Effector memory CD4-positive, alpha-beta T cell (primary cell): ENCODE measurements around the gene COL1A1.

Experiments
- DNase-seq, 3 donors: peaks; one replicate each; pipeline ENCODE4 v3.0.0-alpha.2; 2020
- H3K27ac ChIP-seq: 2 replicates; pipeline ENCODE4 v1.7.0; 2013; ENCODE audit warnings: mild to moderate bottlenecking, low read length, moderate library complexity; ENCODE audit not compliant: insufficient read depth, poor library complexity, severe bottlenecking
- H3K27me3 ChIP-seq: replicated peaks from 2 replicates; pipeline ENCODE4 v1.7.0; 2013; ENCODE audit warnings: mild to moderate bottlenecking, low read length; ENCODE audit not compliant: insufficient read depth, control insufficient read depth, poor library complexity, severe bottlenecking
- H3K36me3 ChIP-seq: 2 replicates; pipeline ENCODE4 v1.7.0; 2013; ENCODE audit warnings: mild to moderate bottlenecking, low read length, moderate library complexity; ENCODE audit not compliant: control insufficient read depth, insufficient read depth
- H3K4me1 ChIP-seq: 2 replicates; pipeline ENCODE4 v1.7.0; 2013; ENCODE audit warnings: low read length, mild to moderate bottlenecking; ENCODE audit not compliant: control insufficient read depth, insufficient read depth, poor library complexity, severe bottlenecking
- H3K4me3 ChIP-seq: 2 replicates; pipeline ENCODE4 v1.7.0; 2013; ENCODE audit warnings: low read length, low read depth, mild to moderate bottlenecking; ENCODE audit not compliant: insufficient read depth, poor library complexity, severe bottlenecking
- H3K9me3 ChIP-seq: 2 replicates; pipeline ENCODE4 v1.7.0; 2013; ENCODE audit warnings: mild to moderate bottlenecking, low read length, moderate library complexity; ENCODE audit not compliant: control insufficient read depth

Gene COL1A1

DNA sequence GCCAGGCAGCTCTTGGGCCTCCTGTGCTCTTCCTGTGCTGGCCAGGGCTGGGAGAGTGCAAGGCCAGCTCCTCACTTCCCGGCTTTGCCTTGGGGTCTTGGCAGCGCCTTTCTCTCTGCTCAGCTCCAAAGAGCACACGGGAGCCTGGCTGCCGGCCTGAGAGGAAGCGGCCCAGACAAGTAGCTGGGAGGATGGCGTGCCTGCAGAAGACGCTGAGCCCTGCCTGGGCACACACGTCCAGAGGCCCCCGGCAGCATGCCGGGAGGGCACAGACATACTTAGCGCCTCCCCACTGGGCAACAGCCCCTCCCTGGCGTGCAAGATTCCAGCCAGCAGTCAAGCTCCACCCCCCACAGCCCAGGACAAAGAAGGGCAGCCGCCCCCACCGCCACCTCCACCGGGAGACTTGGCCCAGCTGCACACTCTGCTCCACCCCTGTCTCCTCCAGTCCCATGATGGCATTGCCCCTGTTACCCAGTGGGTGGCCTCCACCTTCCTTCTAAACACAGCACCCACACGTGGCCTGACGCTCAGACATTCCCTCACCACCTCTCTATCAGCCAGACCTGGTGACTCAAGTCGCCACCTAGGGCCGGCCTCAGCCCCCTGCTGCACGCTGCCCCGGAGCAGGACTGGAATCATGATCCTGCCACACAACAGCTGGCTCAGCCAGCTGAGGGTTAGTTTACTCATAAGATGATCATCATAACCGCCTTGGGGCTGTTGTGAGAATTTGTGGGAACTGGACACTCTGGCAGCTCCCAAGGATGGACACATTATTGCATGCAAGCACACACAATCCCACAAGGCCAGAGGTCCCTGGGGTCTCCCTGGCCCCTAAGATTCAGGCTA, 23.2 kb downstream of the COL1A1 start:
- Histone ChIP-seq H3K27me3 (no peaks in the 10 kb centered on the region), H3K9me3 (no peaks in the 10 kb centered on the region), H3K36me3 (no peaks in the 10 kb centered on the region), H3K27ac (no peak overlapping the region), H3K4me1 (no peaks in the 10 kb centered on the region), H3K4me3 (no peak overlapping the region)
- DNase-seq, result peak; percentile 12 to 41 (median 27)

DNA sequence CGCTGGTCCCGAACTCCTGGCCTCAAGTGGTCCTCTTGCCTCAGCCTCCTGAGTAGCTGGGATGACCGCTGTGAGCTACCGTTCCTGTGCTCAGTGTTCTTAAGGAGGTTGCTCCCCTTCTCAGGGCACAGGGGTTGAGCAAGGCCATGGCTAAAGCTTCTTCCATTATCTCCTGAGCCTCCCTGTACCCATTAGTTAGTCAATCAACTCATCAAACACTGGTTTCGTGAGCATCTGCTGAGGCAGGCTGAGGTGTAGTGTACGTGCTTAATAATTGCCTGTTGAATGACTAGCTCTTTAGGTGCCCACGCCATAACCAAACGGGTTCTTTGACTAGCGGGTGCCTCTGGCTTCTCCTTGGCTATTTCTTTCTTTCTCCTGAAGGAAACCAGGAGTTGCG, 24.0 kb downstream of the COL1A1 start:
- no peaks in the 10 kb centered on the region for H3K9me3 ChIP-seq
- H3K4me1 ChIP-seq, result no peaks in the 10 kb centered on the region
- no peaks in the 10 kb centered on the region for H3K36me3 ChIP-seq
- no peak overlapping the region for H3K4me3 ChIP-seq
- no peak overlapping the region for H3K27ac ChIP-seq
- no peaks in the 10 kb centered on the region for H3K27me3 ChIP-seq
- no peak for DNase-seq

GRCh38 chr17:50176559-50177357, 24.7 kb downstream of the COL1A1 start:
- H3K36me3 ChIP-seq, result no peaks in the 10 kb centered on the region
- no peaks in the 10 kb centered on the region for H3K27me3 ChIP-seq
- H3K9me3 ChIP-seq, result no peaks in the 10 kb centered on the region
- H3K4me1 ChIP-seq, result no peaks in the 10 kb centered on the region
- no peak for DNase-seq
- H3K27ac ChIP-seq, result no peak overlapping the region
- H3K4me3 ChIP-seq, result no peak overlapping the region

DNA sequence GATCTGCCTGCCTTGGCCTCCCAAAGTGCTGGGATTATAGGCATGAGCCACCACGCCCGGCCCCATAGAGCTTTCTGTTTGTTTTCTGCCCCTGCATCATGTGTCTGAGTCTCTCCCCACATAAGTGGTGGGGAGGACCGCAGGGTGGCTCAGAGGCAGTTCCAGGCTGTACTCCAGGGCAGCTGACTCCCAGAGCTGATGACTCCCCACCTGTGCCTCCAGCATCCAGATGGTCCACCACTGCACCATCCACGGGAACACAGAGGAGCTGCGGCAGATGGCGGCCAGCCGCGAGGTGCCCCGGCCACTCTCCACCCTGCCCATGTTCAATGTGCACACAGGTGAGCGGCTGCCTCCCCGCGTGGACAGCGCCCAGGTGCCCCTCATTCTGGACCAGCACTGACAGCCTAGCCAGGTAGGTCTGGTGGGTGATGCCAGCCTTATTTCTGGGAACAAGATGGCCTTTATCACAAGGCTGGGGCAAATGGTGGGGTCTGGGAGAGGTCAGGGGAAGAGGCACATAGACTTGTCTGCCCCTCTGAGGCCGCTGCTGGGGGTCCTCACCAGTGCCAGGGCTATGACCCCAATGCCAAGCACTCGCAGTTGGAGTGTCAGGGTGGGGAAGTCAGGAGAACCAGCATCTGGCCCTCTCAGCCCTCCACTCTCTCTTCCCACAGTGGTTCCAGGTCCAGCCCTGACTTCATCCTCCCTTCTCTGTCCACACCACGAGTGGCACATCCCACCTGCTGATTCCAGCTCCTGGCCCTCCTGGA, 26.2 kb downstream of the COL1A1 start:
- Histone ChIP-seq H3K36me3 (no peaks in the 10 kb centered on the region), H3K4me3 (no peak overlapping the region), H3K27me3 (no peaks in the 10 kb centered on the region), H3K27ac (no peak overlapping the region), H3K9me3 (no peaks in the 10 kb centered on the region), H3K4me1 (no peaks in the 10 kb centered on the region)
- no peak for DNase-seq

DNA sequence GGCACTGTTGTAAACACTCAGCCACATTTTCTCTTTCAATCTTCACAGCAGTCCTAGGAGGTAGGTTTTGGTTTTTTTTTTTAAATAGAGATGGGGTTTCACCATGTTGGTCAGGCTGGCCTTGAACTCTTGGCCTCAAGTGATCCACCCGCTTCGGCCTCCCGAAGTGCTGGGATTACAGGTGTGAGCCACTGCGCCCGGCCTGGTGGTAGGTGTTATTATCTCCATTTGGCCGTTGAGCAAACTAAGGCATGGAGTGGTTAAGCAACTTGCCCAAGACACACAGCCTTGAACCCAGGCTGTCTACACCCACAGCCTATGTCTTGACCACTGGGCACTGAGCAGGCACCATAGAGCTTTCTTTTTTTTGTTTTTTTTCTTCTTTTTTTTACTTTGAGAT, 27.0 kb downstream of the COL1A1 start:
- H3K9me3 ChIP-seq, result no peaks in the 10 kb centered on the region
- H3K27ac ChIP-seq, result no peak overlapping the region
- no peak for DNase-seq
- peaks cover 2% of the 10 kb centered on the region for H3K4me1 ChIP-seq
- H3K36me3 ChIP-seq, result no peaks in the 10 kb centered on the region
- H3K4me3 ChIP-seq, result no peak overlapping the region
- H3K27me3 ChIP-seq, result no peaks in the 10 kb centered on the region

- H3K4me1 ChIP-seq, result peaks cover 6% of the 10 kb centered on the region
- no peaks in the 10 kb centered on the region for H3K36me3 ChIP-seq
- DNase-seq, result no peak
- no peaks in the 10 kb centered on the region for H3K27me3 ChIP-seq
- H3K9me3 ChIP-seq, result no peaks in the 10 kb centered on the region
- no peak overlapping the region for H3K27ac ChIP-seq
- H3K4me3 ChIP-seq, result no peak overlapping the region
These were observed 28.0 kb downstream of the COL1A1 start for GRCh38 chr17:50173335-50173941.

- Histone ChIP-seq H3K9me3 (no peaks in the 10 kb centered on the region), H3K4me1 (peaks cover 6% of the 10 kb centered on the region), H3K36me3 (no peaks in the 10 kb centered on the region), H3K27ac (no peak overlapping the region), H3K4me3 (no peak overlapping the region), H3K27me3 (no peaks in the 10 kb centered on the region)
- no peak for DNase-seq
These were observed 28.5 kb downstream of the COL1A1 start for GRCh38 chr17:50172936-50173334.

DNA sequence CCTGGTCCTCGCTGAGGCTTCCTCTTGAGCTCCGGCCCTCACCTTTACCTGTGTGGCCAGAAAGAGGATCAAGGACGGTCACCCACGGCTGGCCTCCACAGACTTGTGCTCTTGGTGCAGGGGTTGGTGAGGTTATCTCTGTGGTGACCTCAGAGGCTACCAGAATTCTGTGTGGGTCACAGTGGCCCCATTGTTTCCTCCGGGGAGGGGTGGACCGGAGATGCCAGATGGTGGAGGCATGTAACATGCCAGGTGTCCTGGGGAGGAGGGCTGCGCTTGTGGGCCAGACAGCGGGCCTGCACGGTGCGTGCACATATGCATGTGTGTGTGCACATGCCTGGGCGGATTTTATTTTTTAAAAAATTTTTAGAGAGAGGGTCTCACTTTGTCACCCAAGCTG, 29.3 kb downstream of the COL1A1 start:
- Histone ChIP-seq H3K27me3 (no peaks in the 10 kb centered on the region), H3K27ac (no peak overlapping the region), H3K4me3 (no peak overlapping the region), H3K9me3 (no peaks in the 10 kb centered on the region), H3K4me1 (peaks cover 6% of the 10 kb centered on the region), H3K36me3 (no peaks in the 10 kb centered on the region)
- DNase-seq, result no peak

DNA sequence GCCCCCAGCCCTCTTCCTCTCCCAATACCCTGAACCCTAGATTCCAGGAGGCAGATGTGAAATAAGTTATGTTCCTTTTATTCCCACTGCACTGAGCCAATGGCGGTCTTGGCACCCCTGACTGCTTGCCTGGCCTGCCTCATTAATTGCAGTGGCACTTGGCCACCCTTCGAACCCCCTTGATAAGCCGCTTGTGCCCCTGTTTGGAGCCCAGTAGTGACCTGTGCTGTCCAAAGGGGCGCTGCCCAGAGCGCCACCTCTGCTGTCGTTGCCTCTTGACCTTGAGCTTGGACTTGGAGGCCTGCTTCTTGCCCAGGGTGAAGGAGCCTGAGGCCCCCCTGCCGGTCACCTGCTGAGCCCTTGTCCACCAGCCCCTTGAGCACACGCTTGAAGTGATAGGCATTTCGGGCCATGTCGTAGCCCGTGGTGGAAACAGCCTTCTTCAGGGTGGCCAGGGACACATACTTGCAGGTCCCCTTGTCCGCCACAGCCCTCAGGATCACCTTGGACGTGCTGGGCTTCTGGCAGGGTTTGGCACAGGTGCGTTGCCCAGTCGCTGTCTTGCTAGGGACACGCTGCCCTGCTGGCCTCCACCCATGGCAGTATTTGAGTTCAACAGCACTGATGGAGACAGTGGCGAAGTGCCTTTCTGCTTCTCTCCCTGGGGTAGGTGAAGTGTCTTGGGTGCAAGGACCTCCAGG, 29.9 kb downstream of the COL1A1 start:
- Histone ChIP-seq H3K27me3 (no peaks in the 10 kb centered on the region), H3K9me3 (no peaks in the 10 kb centered on the region)
- DNase-seq, result no peak

More for the DNA sequence above, 29.9 kb downstream of the COL1A1 start:
- Histone ChIP-seq H3K4me3 (no peak overlapping the region), H3K36me3 (no peaks in the 10 kb centered on the region), H3K27ac (no peak overlapping the region), H3K4me1 (peaks cover 6% of the 10 kb centered on the region)
